Activated CD4-positive, alpha-beta T cell treated with anti-CD3 and anti-CD28 coated beads for 4 hours (primary cell): ENCODE data around the gene AGFG2.
A peak's percentile ranks its signal among the peaks of the same experiment; 100 is the strongest.
"Not testable (repeated sequence)": the region's sequence is repeated elsewhere in the genome, so short reads cannot be mapped to it uniquely, and the experiment has no call there.

Experiments
- DNase-seq, 2 donors: peaks; one replicate each; pipeline ENCODE4 v3.0.0-alpha.2; 2020

The AGFG2 gene

GRCh38 chr7:100521909-100522593 is 17.0 kb upstream of the AGFG2 start:
- DNase-seq: not testable (repeated sequence)

- DNase-seq: not testable (repeated sequence)
Measured at GRCh38 chr7:100523192-100523591, 15.8 kb upstream of the AGFG2 start.

GRCh38 chr7:100528108-100528866 is 10.7 kb upstream of the AGFG2 start:
- not testable (repeated sequence) for DNase-seq

- DNase-seq: no peak
Measured at GRCh38 chr7:100532165-100533022, 6.6 kb upstream of the AGFG2 start.

GRCh38 chr7:100535982-100536381 is 3.0 kb upstream of the AGFG2 start:
- not testable (repeated sequence) for DNase-seq

GRCh38 chr7:100536695-100537094 is 2.3 kb upstream of the AGFG2 start:
- not testable (repeated sequence) for DNase-seq

- no peak for DNase-seq
Measured at GRCh38 chr7:100538348-100538653, 702 bp upstream of the AGFG2 start.

- DNase-seq: no peak
Measured at GRCh38 chr7:100539436-100540006, 518 bp downstream of the AGFG2 start.

GRCh38 chr7:100540073-100540723 is 1.2 kb downstream of the AGFG2 start:
- no peak for DNase-seq

GRCh38 chr7:100541309-100541708 is 2.3 kb downstream of the AGFG2 start:
- not testable (repeated sequence) for DNase-seq

- no peak for DNase-seq
Measured at GRCh38 chr7:100543586-100543985, 4.6 kb downstream of the AGFG2 start.

- DNase-seq: no peak
Measured at GRCh38 chr7:100544386-100544785, 5.4 kb downstream of the AGFG2 start.

GRCh38 chr7:100544967-100545359 is 6.0 kb downstream of the AGFG2 start:
- DNase-seq: no peak

- DNase-seq: peak; percentile 46 to 54
Measured at GRCh38 chr7:100545360-100546128, 6.5 kb downstream of the AGFG2 start.

GRCh38 chr7:100546129-100546925 is 7.3 kb downstream of the AGFG2 start:
- DNase-seq: no peak

- no peak for DNase-seq
Measured at GRCh38 chr7:100546926-100547800, 8.2 kb downstream of the AGFG2 start.

GRCh38 chr7:100547872-100548271 is 8.9 kb downstream of the AGFG2 start:
- no peak for DNase-seq

GRCh38 chr7:100548446-100548845 is 9.4 kb downstream of the AGFG2 start:
- DNase-seq: not testable (repeated sequence)

- DNase-seq: no peak
Measured at GRCh38 chr7:100552532-100552931, 13.5 kb downstream of the AGFG2 start.

GRCh38 chr7:100553032-100553431 is 14.0 kb downstream of the AGFG2 start:
- DNase-seq: no peak
